HCT116 (cell line): ENCODE measurements around the gene SRSF5. TPM values are rescaled to one million over a fixed set of nuclear protein-coding genes. Genes with fewer than 3 reads are reported as not detected.

Experiments used
- ATAC-seq: fragments of 200-7000 bp; cut with Tn5 transposase; 2 replicates; pipeline ENCODE4 v1.9.1; 2020; ENCODE audit warnings: mild to moderate bottlenecking, moderate library complexity
- BruUV-seq: library from RNA; stranded (reverse); fragments of 400-500 nt; replicated peaks from 2 replicates; lab custom pipeline; 2021; lab: Mats Ljungman, UMichigan
- CTCF ChIA-PET: fragments of 300-600 bp; sonication (Branson Sonifier 250); formaldehyde crosslinking; loops from one replicate; lab custom pipeline; 2021; ENCODE audit warnings: antibody characterized with exemption; lab: Charles Lee
- POLR2A ChIA-PET: fragments of 300-600, 350-600 bp; sonication (Branson Sonifier 250); formaldehyde crosslinking; loops from one replicate; lab custom pipeline; 2021; ENCODE audit warnings: antibody characterized with exemption; lab: Charles Lee
- RAD21 ChIA-PET, 2 experiments: fragments of 300-600 bp; sonication (Branson Sonifier 250); formaldehyde crosslinking; loops; one replicate each; lab custom pipeline; 2023; ENCODE audit warnings: low total read pairs in 2 of 2; ENCODE audit not compliant: uncharacterized antibody in 2 of 2, unreplicated experiment in 2 of 2, low non-redundant PET in 1 of 2; lab: Charles Lee
- DNase-seq: peaks from one replicate; pipeline ENCODE4 v3.0.0-alpha.2; 2010; ENCODE audit warnings: low read depth, low spot score
- H2AFZ ChIP-seq: fragments of 200-600 bp; shearing (Covaris generic), sonication (generic); 2 replicates; pipeline ENCODE4 v1.6.1; 2017; ENCODE audit warnings: low read depth, mixed run types, mixed read lengths, antibody characterized with exemption, low read length; ENCODE audit not compliant: poor library complexity, severe bottlenecking
- H3K27ac ChIP-seq: 2 replicates; pipeline ENCODE4 v1.5.1; 2012; ENCODE audit warnings: low read depth, low read length
- H3K27me3 ChIP-seq: fragments of 200-600 bp; sonication (generic); 2 replicates; pipeline ENCODE4 v1.6.1; 2016; ENCODE audit warnings: mixed run types, low read length, mixed read lengths; ENCODE audit not compliant: insufficient read depth
- H3K36me3 ChIP-seq, 2 experiments: fragments of 200-500 bp in 1 of 2; fragments of 200-600 bp in 1 of 2; sonication (Bioruptor generic) in 1 of 2; sonication (generic) in 1 of 2; 2 replicates each; pipeline versions ENCODE4 v1.5.1 to v1.6.1; 2014 to 2016; ENCODE audit warnings: low read length in 2 of 2, inconsistent platforms in 1 of 2, mixed read lengths in 1 of 2, mixed run types in 1 of 2; ENCODE audit not compliant: insufficient read depth in 2 of 2, control insufficient read depth in 1 of 2
- H3K4me1 ChIP-seq, 2 experiments: fragments of 200-600 bp in 1 of 2; sonication (generic) in 1 of 2; 2 replicates each; pipeline versions ENCODE4 v1.5.1 to v1.6.1; 2012 to 2017; ENCODE audit warnings: low read length in 2 of 2, inconsistent platforms in 1 of 2, mild to moderate bottlenecking in 1 of 2, mixed read lengths in 1 of 2, mixed run types in 1 of 2, moderate library complexity in 1 of 2; ENCODE audit not compliant: insufficient read depth in 2 of 2, control insufficient read depth in 1 of 2
- H3K4me2 ChIP-seq: fragments of 200-600 bp; sonication (generic); 2 replicates; pipeline ENCODE4 v1.6.1; 2017; ENCODE audit warnings: mixed run types, low read length, mixed read lengths
- H3K4me3 ChIP-seq, 2 experiments: fragments of 200-600 bp in 1 of 2; sonication (generic) in 1 of 2; replicated peaks in 1 of 2; 2 replicates each; pipeline ENCODE4 v1.5.1; 2011 to 2016; ENCODE audit warnings: low read length in 2 of 2, control low read depth in 1 of 2, low read depth in 1 of 2, mild to moderate bottlenecking in 1 of 2, mixed read lengths in 1 of 2, mixed run types in 1 of 2
- H3K79me2 ChIP-seq: fragments of 200-600 bp; sonication (generic); 2 replicates; pipeline ENCODE4 v1.6.1; 2017; ENCODE audit warnings: mild to moderate bottlenecking, mixed run types, low read length, moderate library complexity, mixed read lengths; ENCODE audit not compliant: insufficient read depth
- H3K9ac ChIP-seq: fragments of 200-600 bp; sonication (generic); 2 replicates; pipeline ENCODE4 v1.6.1; 2016; ENCODE audit warnings: low read length, mixed read lengths
- H3K9me2 ChIP-seq: fragments of 200-600 bp; sonication (generic), shearing (Covaris generic); 2 replicates; pipeline ENCODE4 v1.6.1; 2017; ENCODE audit warnings: mixed run types, mild to moderate bottlenecking, moderate library complexity; ENCODE audit not compliant: insufficient read depth
- H3K9me3 ChIP-seq, 2 experiments: fragments of 200-500 bp in 1 of 2; fragments of 200-600 bp in 1 of 2; sonication (Bioruptor generic) in 1 of 2; sonication (generic) in 1 of 2; 2 replicates each; pipeline ENCODE4 v1.6.1; 2014 to 2017; ENCODE audit warnings: low read length in 2 of 2, mixed read lengths in 2 of 2, inconsistent platforms in 1 of 2, low read depth in 1 of 2, mild to moderate bottlenecking in 1 of 2, mixed run types in 1 of 2, moderate library complexity in 1 of 2; ENCODE audit not compliant: control insufficient read depth in 1 of 2, insufficient read depth in 1 of 2
- H4K20me1 ChIP-seq: fragments of 200-600 bp; sonication (generic), shearing (Covaris generic); 2 replicates; pipeline ENCODE4 v1.6.1; 2017; ENCODE audit warnings: mixed run types, mild to moderate bottlenecking, moderate library complexity; ENCODE audit not compliant: insufficient read depth
- ELF1 ChIP-seq: IDR thresholded peaks from 2 replicates; pipeline ENCODE4 v1.6.1; 2012; ENCODE audit warnings: low read depth, borderline replicate concordance
- EZH2 ChIP-seq: fragments of 200-600 bp; sonication (generic); IDR thresholded peaks from 2 replicates; pipeline ENCODE4 v1.6.1; 2017; ENCODE audit warnings: antibody characterized with exemption, mixed run types
- SIN3A ChIP-seq: IDR thresholded peaks from 2 replicates; pipeline ENCODE4 v1.6.1; 2012; ENCODE audit warnings: low read depth
- TCF7L2 ChIP-seq: IDR thresholded peaks from 2 replicates; pipeline ENCODE4 v1.7.0; 2011; ENCODE audit warnings: borderline replicate concordance, inconsistent platforms; ENCODE audit not compliant: insufficient read depth, insufficient read length; ENCODE audit errors: extremely low read depth
- intact Hi-C: fragments of 100-400 bp; cut with micrococcal nuclease; formaldehyde crosslinking; loops from 2 replicates; pipeline ENCODE4 v1.10.0; 2022
- total RNA-seq: library from RNA; stranded (reverse); gene quantifications from one replicate; pipeline ENCODE4 v1.2.1, GENCODE V29; 2021; ENCODE audit not compliant: unreplicated experiment
- TF ChIP-seq, protein P1 (sequence below): IDR thresholded peaks from 2 replicates; pipeline ENCODE4 v1.6.1; 2011; ENCODE audit warnings: mild to moderate bottlenecking, low read length, moderate library complexity; ENCODE audit not compliant: insufficient replicate concordance; ENCODE audit errors: extremely low read depth
- TF ChIP-seq, protein P2 (sequence below), 3 experiments: fragments of 200-600 bp in 1 of 3; sonication (generic) in 1 of 3; IDR thresholded peaks in 2 of 3; conservative IDR thresholded peaks in 1 of 3; 2 replicates each; pipeline ENCODE4 v1.5.1; 2012 to 2017; ENCODE audit warnings: low read depth in 2 of 3, low read length in 2 of 3, antibody characterized with exemption in 1 of 3, borderline replicate concordance in 1 of 3, control low read depth in 1 of 3, mild to moderate bottlenecking in 1 of 3, mixed read lengths in 1 of 3, mixed run types in 1 of 3, moderate library complexity in 1 of 3; ENCODE audit not compliant: insufficient read depth in 1 of 3

The SRSF5 gene
- total RNA-seq, 1 experiment from 2014 or later, result 258 TPM

DNA sequence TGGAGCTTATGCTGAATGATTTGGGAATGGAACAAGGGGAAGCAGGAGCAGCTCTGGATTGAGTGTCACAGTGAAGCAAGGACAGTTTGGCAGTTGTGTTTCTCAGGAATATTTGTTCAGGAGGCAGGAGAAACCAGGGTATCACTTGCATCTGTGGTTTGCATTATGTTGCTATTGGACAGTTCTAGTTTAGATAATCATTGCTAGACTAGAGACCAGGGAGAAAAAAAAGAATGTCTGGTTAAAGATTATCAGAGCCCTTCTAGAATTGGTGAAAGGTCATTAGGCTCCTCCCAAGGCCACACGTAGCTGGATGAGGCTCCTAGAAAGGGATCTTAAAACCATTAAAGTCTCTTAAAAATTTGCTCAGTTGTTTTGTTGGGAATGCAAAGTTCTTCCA, 17.0 kb upstream of the SRSF5 start (continued):
- TF ChIP-seq, protein P1, sequence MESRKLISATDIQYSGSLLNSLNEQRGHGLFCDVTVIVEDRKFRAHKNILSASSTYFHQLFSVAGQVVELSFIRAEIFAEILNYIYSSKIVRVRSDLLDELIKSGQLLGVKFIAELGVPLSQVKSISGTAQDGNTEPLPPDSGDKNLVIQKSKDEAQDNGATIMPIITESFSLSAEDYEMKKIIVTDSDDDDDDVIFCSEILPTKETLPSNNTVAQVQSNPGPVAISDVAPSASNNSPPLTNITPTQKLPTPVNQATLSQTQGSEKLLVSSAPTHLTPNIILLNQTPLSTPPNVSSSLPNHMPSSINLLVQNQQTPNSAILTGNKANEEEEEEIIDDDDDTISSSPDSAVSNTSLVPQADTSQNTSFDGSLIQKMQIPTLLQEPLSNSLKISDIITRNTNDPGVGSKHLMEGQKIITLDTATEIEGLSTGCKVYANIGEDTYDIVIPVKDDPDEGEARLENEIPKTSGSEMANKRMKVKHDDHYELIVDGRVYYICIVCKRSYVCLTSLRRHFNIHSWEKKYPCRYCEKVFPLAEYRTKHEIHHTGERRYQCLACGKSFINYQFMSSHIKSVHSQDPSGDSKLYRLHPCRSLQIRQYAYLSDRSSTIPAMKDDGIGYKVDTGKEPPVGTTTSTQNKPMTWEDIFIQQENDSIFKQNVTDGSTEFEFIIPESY, result no peak
- no peak for TF ChIP-seq TCF7L2

GRCh38 chr14:69750495-69750894, 16.4 kb upstream of the SRSF5 start:
- no peak overlapping the region for H3K27ac ChIP-seq
- no peak overlapping the region for H3K9ac ChIP-seq
- no peaks in the 10 kb centered on the region for H3K9me3 ChIP-seq
- intact Hi-C loops, result no loop called here
- TF ChIP-seq, protein P1, result no peak
- no peak for TF ChIP-seq ELF1
- no peak for TF ChIP-seq SIN3A
- TF ChIP-seq, protein P2, sequence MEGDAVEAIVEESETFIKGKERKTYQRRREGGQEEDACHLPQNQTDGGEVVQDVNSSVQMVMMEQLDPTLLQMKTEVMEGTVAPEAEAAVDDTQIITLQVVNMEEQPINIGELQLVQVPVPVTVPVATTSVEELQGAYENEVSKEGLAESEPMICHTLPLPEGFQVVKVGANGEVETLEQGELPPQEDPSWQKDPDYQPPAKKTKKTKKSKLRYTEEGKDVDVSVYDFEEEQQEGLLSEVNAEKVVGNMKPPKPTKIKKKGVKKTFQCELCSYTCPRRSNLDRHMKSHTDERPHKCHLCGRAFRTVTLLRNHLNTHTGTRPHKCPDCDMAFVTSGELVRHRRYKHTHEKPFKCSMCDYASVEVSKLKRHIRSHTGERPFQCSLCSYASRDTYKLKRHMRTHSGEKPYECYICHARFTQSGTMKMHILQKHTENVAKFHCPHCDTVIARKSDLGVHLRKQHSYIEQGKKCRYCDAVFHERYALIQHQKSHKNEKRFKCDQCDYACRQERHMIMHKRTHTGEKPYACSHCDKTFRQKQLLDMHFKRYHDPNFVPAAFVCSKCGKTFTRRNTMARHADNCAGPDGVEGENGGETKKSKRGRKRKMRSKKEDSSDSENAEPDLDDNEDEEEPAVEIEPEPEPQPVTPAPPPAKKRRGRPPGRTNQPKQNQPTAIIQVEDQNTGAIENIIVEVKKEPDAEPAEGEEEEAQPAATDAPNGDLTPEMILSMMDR (IDR thresholded peaks at IDR 0.05 in 2 of 3, conservative IDR thresholded peaks at IDR 0.05 in 1 of 3; ENCODE audit: borderline replicate concordance in 1 of 3, insufficient read depth in 1 of 3, low read depth in 2 of 3, low read length in 2 of 3), result no peak
- TF ChIP-seq EZH2, result no peak
- H4K20me1 ChIP-seq, result no peaks in the 10 kb centered on the region
- H2AFZ ChIP-seq, result no peak overlapping the region
- H3K4me2 ChIP-seq, result no peak overlapping the region
- no peak for ATAC-seq
- no TSS peak for BruUV-seq
- ChIA-PET POLR2A (no interaction called here), RAD21 (no interaction called here), CTCF (no interaction called here)
- no peaks in the 10 kb centered on the region for H3K79me2 ChIP-seq
- H3K4me1 ChIP-seq, result no peaks in the 10 kb centered on the region
- no peaks in the 10 kb centered on the region for H3K27me3 ChIP-seq
- no peak overlapping the region for H3K4me3 ChIP-seq
- no peaks in the 10 kb centered on the region for H3K36me3 ChIP-seq
- no peaks in the 10 kb centered on the region for H3K9me2 ChIP-seq
- DNase-seq, result no peak
